Measurements from ENCODE around the gene MORF4L1.

DNA sequence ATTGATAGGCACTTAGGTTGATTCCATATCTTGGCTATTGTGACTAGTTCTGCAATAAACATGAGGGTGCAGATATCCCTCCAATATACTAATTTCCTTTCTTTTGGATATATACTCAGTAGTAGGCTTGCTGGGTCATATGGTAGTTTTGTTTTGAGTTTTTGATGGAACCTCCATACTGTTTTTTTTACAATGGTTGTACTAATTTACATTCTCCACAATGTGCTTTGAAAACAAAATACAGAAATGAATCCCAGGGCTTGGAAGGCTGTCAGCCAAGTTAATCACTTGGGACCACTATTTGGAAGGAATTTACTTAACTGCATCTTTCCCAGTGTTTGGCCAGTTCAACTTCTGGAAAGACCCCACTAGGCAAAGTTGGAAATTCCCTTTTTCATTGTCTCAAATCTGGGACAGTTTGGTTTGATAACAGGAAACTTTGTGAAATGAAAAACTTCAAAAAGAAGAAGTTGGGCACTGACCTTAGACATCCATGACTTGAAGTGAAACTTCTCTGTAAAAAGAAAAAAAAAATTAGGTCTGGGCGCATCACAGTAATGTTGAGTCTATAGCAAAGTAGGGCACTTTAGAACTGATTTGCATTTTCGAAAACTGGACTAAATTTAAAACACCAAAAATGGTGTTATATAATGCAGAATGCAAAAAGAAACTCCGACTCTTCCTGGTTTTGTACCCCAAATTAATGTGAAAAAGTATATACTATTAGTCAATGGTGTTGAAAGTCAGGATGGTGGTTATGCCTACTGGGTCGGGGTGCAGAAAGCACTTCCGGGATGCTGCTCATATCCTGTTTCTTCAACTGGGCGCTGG lies 66.2 kb downstream of the MORF4L1 start:
- TF ChIP-seq, protein P1, sequence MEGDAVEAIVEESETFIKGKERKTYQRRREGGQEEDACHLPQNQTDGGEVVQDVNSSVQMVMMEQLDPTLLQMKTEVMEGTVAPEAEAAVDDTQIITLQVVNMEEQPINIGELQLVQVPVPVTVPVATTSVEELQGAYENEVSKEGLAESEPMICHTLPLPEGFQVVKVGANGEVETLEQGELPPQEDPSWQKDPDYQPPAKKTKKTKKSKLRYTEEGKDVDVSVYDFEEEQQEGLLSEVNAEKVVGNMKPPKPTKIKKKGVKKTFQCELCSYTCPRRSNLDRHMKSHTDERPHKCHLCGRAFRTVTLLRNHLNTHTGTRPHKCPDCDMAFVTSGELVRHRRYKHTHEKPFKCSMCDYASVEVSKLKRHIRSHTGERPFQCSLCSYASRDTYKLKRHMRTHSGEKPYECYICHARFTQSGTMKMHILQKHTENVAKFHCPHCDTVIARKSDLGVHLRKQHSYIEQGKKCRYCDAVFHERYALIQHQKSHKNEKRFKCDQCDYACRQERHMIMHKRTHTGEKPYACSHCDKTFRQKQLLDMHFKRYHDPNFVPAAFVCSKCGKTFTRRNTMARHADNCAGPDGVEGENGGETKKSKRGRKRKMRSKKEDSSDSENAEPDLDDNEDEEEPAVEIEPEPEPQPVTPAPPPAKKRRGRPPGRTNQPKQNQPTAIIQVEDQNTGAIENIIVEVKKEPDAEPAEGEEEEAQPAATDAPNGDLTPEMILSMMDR (conservative IDR thresholded peaks at IDR 0.05 in 1 of 2, IDR thresholded peaks at IDR 0.05 in 1 of 2; ENCODE audit: low read depth in 1 of 2, low read length in 2 of 2) = no peak
- TF ChIP-seq EZH2 (IDR thresholded peaks at IDR 0.05; ENCODE audit: low read length, missing control alignments) = no peak
